Endothelial cell of umbilical vein (primary cell): ENCODE data around the gene MCC. TPM values are rescaled to one million over a fixed set of nuclear protein-coding genes. Genes with fewer than 3 reads are reported as not detected.

Source experiments
- BruUV-seq: library from RNA; stranded (reverse); fragments of 400-500 nt; replicated peaks from 2 replicates; lab custom pipeline; 2021; lab: Mats Ljungman, UMichigan
- CTCF ChIA-PET: fragments of 300-600, 350-600 bp; sonication (Branson Sonifier 250); formaldehyde crosslinking; loops from one replicate; lab custom pipeline; 2021; ENCODE audit warnings: antibody characterized with exemption, inconsistent platforms; lab: Charles Lee
- POLR2A ChIA-PET: fragments of 300-600, 350-600 bp; sonication (Branson Sonifier 250); formaldehyde crosslinking; loops from one replicate; lab custom pipeline; 2021; ENCODE audit warnings: antibody characterized with exemption, inconsistent platforms; lab: Charles Lee
- DNase-seq: peaks from one replicate; pipeline ENCODE4 v3.0.0-alpha.2; 2011; ENCODE audit warnings: low read depth, low spot score
- FAIRE-seq: peaks from 2 replicates; lab custom pipeline; 2011; peaks lifted over from hg19 to GRCh38; lab: Jason Lieb, UNC
- H2AFZ ChIP-seq: 2 replicates; pipeline ENCODE4 v1.6.0; 2012; ENCODE audit warnings: low read depth, low read length, control low read depth, inconsistent platforms
- H3K27ac ChIP-seq: 2 replicates; pipeline ENCODE4 v1.5.1; 2011; ENCODE audit warnings: low read depth, mild to moderate bottlenecking, control low read depth, low read length, moderate library complexity; ENCODE audit not compliant: insufficient read depth
- H3K27me3 ChIP-seq, 2 experiments: 2 replicates each; pipeline versions ENCODE4 v1.6.0 to v1.6.1; 2011; ENCODE audit warnings: low read length in 2 of 2, mixed read lengths in 1 of 2; ENCODE audit not compliant: control insufficient read depth in 2 of 2, insufficient read depth in 2 of 2
- H3K36me3 ChIP-seq, 2 experiments: 2 replicates in 1 of 2; 3 replicates in 1 of 2; pipeline ENCODE4 v1.5.1; 2011; ENCODE audit warnings: low read length in 2 of 2, mild to moderate bottlenecking in 1 of 2, moderate library complexity in 1 of 2; ENCODE audit not compliant: control insufficient read depth in 2 of 2, insufficient read depth in 2 of 2; ENCODE audit errors: extremely low read depth in 1 of 2
- H3K4me1 ChIP-seq: 3 replicates; pipeline ENCODE4 v1.5.1; 2011; ENCODE audit warnings: mild to moderate bottlenecking, low read length; ENCODE audit not compliant: control insufficient read depth, insufficient read depth; ENCODE audit errors: extremely low read depth
- H3K4me2 ChIP-seq: 2 replicates; pipeline ENCODE4 v1.6.1; 2011; ENCODE audit warnings: low read length, control low read depth, mixed read lengths; ENCODE audit not compliant: insufficient read depth
- H3K4me3 ChIP-seq, 3 experiments: fragments of 200-600 bp in 1 of 3; sonication (generic), shearing (Covaris generic) in 1 of 3; replicated peaks in 1 of 3; 2 replicates each; pipeline ENCODE4 v1.5.1; 2011 to 2016; ENCODE audit warnings: control low read depth in 3 of 3, low read length in 3 of 3, mild to moderate bottlenecking in 2 of 3, inconsistent platforms in 1 of 3, low read depth in 1 of 3, moderate library complexity in 1 of 3; ENCODE audit not compliant: insufficient read depth in 1 of 3
- H3K79me2 ChIP-seq: 2 replicates; pipeline ENCODE4 v1.6.0; 2012; ENCODE audit warnings: low read length, inconsistent platforms; ENCODE audit not compliant: control insufficient read depth, insufficient read depth
- H3K9ac ChIP-seq: replicated peaks from 2 replicates; pipeline ENCODE3; 2011; ENCODE audit warnings: low read length, control low read depth; ENCODE audit not compliant: insufficient read depth; ENCODE audit errors: extremely low read depth
- H3K9me1 ChIP-seq: replicated peaks from 3 replicates; pipeline ENCODE4 v1.6.0; 2011; ENCODE audit warnings: mild to moderate bottlenecking, low read length; ENCODE audit not compliant: control insufficient read depth, insufficient read depth; ENCODE audit errors: extremely low read depth
- H3K9me3 ChIP-seq: replicated peaks from 2 replicates; pipeline ENCODE4 v1.5.1; 2012; ENCODE audit warnings: low read length, inconsistent platforms; ENCODE audit not compliant: control insufficient read depth, insufficient read depth
- H4K20me1 ChIP-seq: replicated peaks from 2 replicates; pipeline ENCODE3; 2011; ENCODE audit warnings: mild to moderate bottlenecking, low read length; ENCODE audit not compliant: control insufficient read depth, insufficient read depth; ENCODE audit errors: extremely low read depth
- CTCF ChIP-seq, 2 donors: IDR thresholded peaks; 1 replicate in 1 of 2; 2 replicates in 1 of 2; pipeline ENCODE4 v1.5.1; 2011; ENCODE audit warnings: low read length in 2 of 2, mild to moderate bottlenecking in 2 of 2, moderate library complexity in 2 of 2, control low read depth in 1 of 2, inconsistent platforms in 1 of 2, low read depth in 1 of 2; ENCODE audit not compliant: insufficient read depth in 1 of 2; ENCODE audit errors: extremely low read depth in 1 of 2
- EZH2 ChIP-seq: IDR thresholded peaks from 2 replicates; pipeline ENCODE4 v1.6.1; 2012; ENCODE audit warnings: borderline replicate concordance, low read depth, mild to moderate bottlenecking, moderate library complexity, low read length, inconsistent platforms; ENCODE audit not compliant: severe bottlenecking
- FOS ChIP-seq: IDR thresholded peaks from 2 replicates; pipeline ENCODE4 v1.6.1; 2011; ENCODE audit warnings: mild to moderate bottlenecking, low read length, moderate library complexity, borderline replicate concordance; ENCODE audit not compliant: insufficient read depth
- GATA2 ChIP-seq: IDR thresholded peaks from 2 replicates; pipeline ENCODE4 v1.7.0; 2011; ENCODE audit warnings: low read depth, mild to moderate bottlenecking, moderate library complexity, mixed read lengths, low read length; ENCODE audit not compliant: insufficient read length, insufficient read depth
- JUN ChIP-seq: IDR thresholded peaks from 2 replicates; pipeline ENCODE4 v1.6.1; 2011; ENCODE audit warnings: borderline replicate concordance, low read depth; ENCODE audit not compliant: insufficient read length, insufficient read depth
- MAX ChIP-seq: IDR thresholded peaks from 2 replicates; pipeline ENCODE4 v1.6.1; 2011; ENCODE audit not compliant: insufficient read depth, insufficient read length
- MYC ChIP-seq: IDR thresholded peaks from one replicate; pipeline ENCODE4 v1.6.1; 2011; ENCODE audit warnings: mild to moderate bottlenecking, low read depth, low read length
- POLR2A ChIP-seq: IDR thresholded peaks from 2 replicates; pipeline ENCODE4 v1.6.1; 2012; ENCODE audit warnings: low read depth, mild to moderate bottlenecking, control low read depth, low read length
- POLR2AphosphoS5 ChIP-seq: IDR thresholded peaks from 2 replicates; pipeline ENCODE4 v1.6.1; 2012; ENCODE audit warnings: low read depth, mild to moderate bottlenecking, control low read depth, low read length, moderate library complexity; ENCODE audit not compliant: insufficient read depth
- dilution Hi-C: fragments of 300-500 bp; cut with MboI; formaldehyde crosslinking; loops from one replicate; pipeline ENCODE4 v1.15.0; 2019; ENCODE audit warnings: low sequenced_read_pairs; ENCODE audit not compliant: extremely low pct_ligation_motif_present
- intact Hi-C: fragments of 100-400 bp; cut with micrococcal nuclease; formaldehyde crosslinking; loops from one replicate; pipeline ENCODE4 v1.10.0; 2022
- polyA plus RNA-seq, 4 experiments: library from polyadenylated mRNA; depleted of rRNA in 3 of 4; stranded (reverse) in 3 of 4; unstranded in 1 of 4; fragments of >200 nt; gene quantifications; 2 replicates each; pipeline versions ENCODE4 v1.2.1 to v1.2.3, GENCODE V29; 2011 to 2012; ENCODE audit warnings: missing spikeins in 1 of 4
- total RNA-seq: library from RNA; stranded (reverse); gene quantifications from 2 replicates; pipeline ENCODE4 v1.2.3, GENCODE V29; 2021

Gene MCC
- total and polyA plus RNA-seq, 2 donors (not counting 3 experiments of a cell fraction or from before 2014, with no cell fraction given) = 6.9 to 27.5 TPM

GRCh38 chr5:113244966-113245365 is 243.3 kb downstream of the MCC start:
- Histone ChIP-seq H2AFZ (no peak overlapping the region), H3K4me2 (no peak overlapping the region), H3K9ac (no peak overlapping the region), H3K27ac (no peak overlapping the region), H3K27me3 (no peaks in the 10 kb centered on the region), H4K20me1 (no peaks in the 10 kb centered on the region), H3K9me3 (no peaks in the 10 kb centered on the region), H3K36me3 (no peaks in the 10 kb centered on the region), H3K4me1 (peaks cover 18% of the 10 kb centered on the region), H3K79me2 (peaks cover 8% of the 10 kb centered on the region), H3K9me1 (no peaks in the 10 kb centered on the region), H3K4me3 (no peak overlapping the region)
- intact Hi-C loops = no loop called here
- dilution Hi-C loops = no loop called here
- no TSS peak for BruUV-seq
- TF ChIP-seq POLR2AphosphoS5 (no peak), CTCF (IDR thresholded peaks at IDR 0.05; ENCODE audit: extremely low read depth in 1 of 2, insufficient read depth in 1 of 2, low read depth in 1 of 2, low read length in 2 of 2) (no peak), JUN (no peak), GATA2 (no peak), FOS (no peak), MAX (no peak), POLR2A (no peak), MYC (no peak), EZH2 (no peak)
- FAIRE-seq (no peak), DNase-seq (no peak)
- ChIA-PET POLR2A (no interaction called here), CTCF (interaction anchor here (0.7 to 1.0 kb wide), 2 partner anchors 11 to 198 kb away, joined by 3 to 4 read pairs; no protein-coding TSS in a partner anchor)
